ENCODE measurements around the gene UBASH3B.

The UBASH3B gene

DNA sequence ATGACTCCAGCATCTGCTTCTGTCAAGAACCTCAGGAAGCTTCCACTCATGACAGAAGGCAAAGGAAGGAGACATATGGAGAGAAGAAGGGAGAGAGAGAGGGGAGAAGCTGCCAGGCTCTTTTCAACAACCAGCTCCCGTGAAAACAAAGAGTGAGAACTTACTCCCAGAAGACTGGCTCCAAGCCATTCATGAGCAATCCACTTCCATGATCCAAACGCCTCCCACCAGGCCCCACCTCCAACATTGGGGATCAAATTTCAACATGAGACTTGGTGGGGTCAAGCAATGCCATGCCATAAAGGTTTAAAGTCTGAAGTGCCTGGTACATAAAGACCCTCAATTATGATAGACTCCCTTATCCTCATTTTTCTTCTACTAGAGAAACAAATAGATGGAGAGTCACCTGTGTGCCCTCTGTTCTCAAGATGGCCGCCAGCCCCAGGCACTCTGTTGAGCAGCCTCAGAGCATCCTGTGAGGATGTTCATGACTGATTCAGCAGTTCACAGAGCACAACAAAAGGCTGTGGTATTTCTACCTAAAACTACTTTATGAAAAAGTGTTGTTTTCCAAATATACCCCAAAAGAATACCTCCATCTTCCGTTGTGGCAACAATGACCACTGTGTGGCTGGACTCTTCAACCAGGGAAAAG, 113.7 kb downstream of the UBASH3B start:
- no peaks in the 10 kb centered on the region for H3K36me3 ChIP-seq (ENCODE audit: control insufficient read depth, low read depth, low read length)
- no peak overlapping the region for H3K4me3 ChIP-seq (ENCODE audit: low read length)
- H3K27me3 ChIP-seq (ENCODE audit: control insufficient read depth, insufficient read depth, low read length), result no peaks in the 10 kb centered on the region
- H3K9me3 ChIP-seq (ENCODE audit: control insufficient read depth, low read depth, low read length), result no peaks in the 10 kb centered on the region
- H3K4me1 ChIP-seq (ENCODE audit: control insufficient read depth, low read depth, low read length), result no peaks in the 10 kb centered on the region
- H3K9ac ChIP-seq (ENCODE audit: low read length), result no peak overlapping the region
- no peak overlapping the region for H3K27ac ChIP-seq (ENCODE audit: low read length)

DNA sequence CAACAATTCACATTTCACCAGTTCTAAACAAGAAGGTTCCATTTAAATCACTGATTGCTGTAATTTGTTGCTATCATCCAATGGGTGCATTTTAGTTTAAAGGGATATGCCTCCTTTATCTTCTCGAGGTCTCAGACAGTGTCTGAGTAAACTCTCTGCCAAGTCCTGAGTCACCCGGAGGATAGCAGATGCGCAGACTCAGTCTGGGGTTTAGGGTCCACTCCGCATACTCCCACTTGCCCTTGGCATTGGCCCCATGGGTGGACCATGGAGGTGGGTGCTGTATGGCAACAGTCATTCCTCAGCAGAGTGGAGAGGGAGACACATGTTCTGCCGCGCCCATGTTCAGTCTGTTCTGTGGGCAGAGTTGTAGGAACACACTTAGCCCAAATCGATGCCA, 117.4 kb downstream of the UBASH3B start:
- H3K4me1 ChIP-seq (ENCODE audit: control insufficient read depth, low read depth, low read length), result no peaks in the 10 kb centered on the region
- no peak overlapping the region for H3K9ac ChIP-seq (ENCODE audit: low read length)
- H3K36me3 ChIP-seq (ENCODE audit: control insufficient read depth, low read depth, low read length), result no peaks in the 10 kb centered on the region
- no peaks in the 10 kb centered on the region for H3K27me3 ChIP-seq (ENCODE audit: control insufficient read depth, insufficient read depth, low read length)
- no peak overlapping the region for H3K4me3 ChIP-seq (ENCODE audit: low read length)
- H3K27ac ChIP-seq (ENCODE audit: low read length), result no peak overlapping the region
- no peaks in the 10 kb centered on the region for H3K9me3 ChIP-seq (ENCODE audit: control insufficient read depth, low read depth, low read length)

DNA sequence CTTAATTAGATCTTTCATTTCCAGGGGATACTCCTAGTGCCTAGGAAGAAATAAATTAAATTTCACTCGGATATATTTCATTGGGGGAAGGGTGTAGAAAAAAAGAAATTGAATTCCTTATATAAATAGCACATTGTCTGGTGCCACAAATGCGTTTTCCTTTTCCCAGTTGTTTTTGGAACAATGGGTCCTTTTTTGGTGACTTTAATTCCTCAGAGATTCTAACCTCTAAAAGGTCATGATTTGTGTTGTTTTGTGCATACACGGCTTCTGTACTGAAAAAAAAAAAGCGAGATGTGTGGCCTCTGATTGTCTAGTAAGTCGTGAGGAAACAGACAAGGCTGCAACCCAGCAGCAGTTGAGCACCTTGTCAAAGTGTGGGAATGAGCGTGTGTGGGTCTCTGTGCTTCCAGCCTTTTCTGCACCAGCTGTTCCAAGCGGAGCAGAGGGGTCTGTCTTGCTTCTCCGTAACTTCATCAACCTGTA, 118.3 kb downstream of the UBASH3B start:
- no peaks in the 10 kb centered on the region for H3K36me3 ChIP-seq (ENCODE audit: control insufficient read depth, low read depth, low read length)
- H3K4me1 ChIP-seq (ENCODE audit: control insufficient read depth, low read depth, low read length), result no peaks in the 10 kb centered on the region
- H3K9ac ChIP-seq (ENCODE audit: low read length), result no peak overlapping the region

DNA sequence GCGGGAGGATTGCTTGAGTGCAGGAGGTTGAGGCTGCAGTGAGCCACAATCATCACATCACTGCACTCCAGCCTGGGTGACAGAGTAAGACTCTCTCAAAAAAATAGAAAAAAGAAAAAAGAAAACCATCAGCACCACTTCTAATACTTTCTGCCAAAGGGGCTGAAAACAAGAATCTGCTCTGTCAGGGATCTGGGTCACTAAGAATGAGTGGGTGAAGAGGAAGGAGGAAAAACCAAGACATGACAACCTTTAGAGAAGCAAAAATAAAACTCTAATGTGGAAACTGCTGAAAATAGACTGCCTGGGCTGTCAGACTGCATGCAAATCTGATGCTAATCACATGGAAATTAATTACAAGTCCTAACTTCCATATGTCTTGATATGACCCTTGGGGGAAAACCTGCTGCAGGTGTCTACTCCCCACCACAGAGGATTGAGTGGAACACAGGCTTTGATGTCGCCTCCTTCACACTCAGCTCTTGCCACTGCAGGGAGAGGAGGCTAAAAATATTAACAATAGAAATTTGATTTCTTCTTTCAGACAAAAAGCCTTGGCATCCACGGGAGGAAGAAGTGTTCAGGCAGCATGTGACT, 120.3 kb downstream of the UBASH3B start:
- no peak overlapping the region for H3K9ac ChIP-seq (ENCODE audit: low read length)
- H3K4me3 ChIP-seq (ENCODE audit: low read length), result no peak overlapping the region
- H3K9me3 ChIP-seq (ENCODE audit: control insufficient read depth, low read depth, low read length), result no peaks in the 10 kb centered on the region
- no peaks in the 10 kb centered on the region for H3K4me1 ChIP-seq (ENCODE audit: control insufficient read depth, low read depth, low read length)
- H3K36me3 ChIP-seq (ENCODE audit: control insufficient read depth, low read depth, low read length), result no peaks in the 10 kb centered on the region
- H3K27me3 ChIP-seq (ENCODE audit: control insufficient read depth, insufficient read depth, low read length), result no peaks in the 10 kb centered on the region
- H3K27ac ChIP-seq (ENCODE audit: low read length), result no peak overlapping the region

More for the DNA sequence above, 118.3 kb downstream of the UBASH3B start:
- Histone ChIP-seq H3K9me3 (ENCODE audit: control insufficient read depth, low read depth, low read length) (no peaks in the 10 kb centered on the region), H3K27me3 (ENCODE audit: control insufficient read depth, insufficient read depth, low read length) (no peaks in the 10 kb centered on the region), H3K4me3 (ENCODE audit: low read length) (no peak overlapping the region), H3K27ac (ENCODE audit: low read length) (no peak overlapping the region)

DNA sequence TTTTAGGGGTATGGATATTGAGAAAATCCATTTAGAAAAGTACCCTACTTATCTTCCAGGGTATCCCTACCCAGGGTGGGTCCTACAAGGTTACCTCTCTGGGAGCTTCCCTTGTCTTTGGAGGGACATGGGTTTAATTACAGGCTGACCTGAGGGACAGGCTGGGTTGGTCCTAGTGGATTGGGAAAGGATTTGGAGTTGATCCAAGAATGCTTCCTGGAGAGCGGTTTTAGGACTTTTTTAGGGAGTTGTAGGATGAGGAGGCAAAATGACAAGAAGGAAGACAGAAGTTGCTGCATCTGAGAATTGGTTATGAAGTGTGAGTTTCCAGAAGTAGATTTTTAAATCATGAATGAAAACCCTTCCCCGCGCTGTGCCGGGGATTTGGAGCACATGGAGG, 121.0 kb downstream of the UBASH3B start:
- H3K27me3 ChIP-seq (ENCODE audit: control insufficient read depth, insufficient read depth, low read length), result no peaks in the 10 kb centered on the region
- H3K9ac ChIP-seq (ENCODE audit: low read length), result no peak overlapping the region
- H3K4me1 ChIP-seq (ENCODE audit: control insufficient read depth, low read depth, low read length), result no peaks in the 10 kb centered on the region
- no peak overlapping the region for H3K27ac ChIP-seq (ENCODE audit: low read length)
- H3K36me3 ChIP-seq (ENCODE audit: control insufficient read depth, low read depth, low read length), result no peaks in the 10 kb centered on the region
- no peak overlapping the region for H3K4me3 ChIP-seq (ENCODE audit: low read length)
- no peaks in the 10 kb centered on the region for H3K9me3 ChIP-seq (ENCODE audit: control insufficient read depth, low read depth, low read length)

DNA sequence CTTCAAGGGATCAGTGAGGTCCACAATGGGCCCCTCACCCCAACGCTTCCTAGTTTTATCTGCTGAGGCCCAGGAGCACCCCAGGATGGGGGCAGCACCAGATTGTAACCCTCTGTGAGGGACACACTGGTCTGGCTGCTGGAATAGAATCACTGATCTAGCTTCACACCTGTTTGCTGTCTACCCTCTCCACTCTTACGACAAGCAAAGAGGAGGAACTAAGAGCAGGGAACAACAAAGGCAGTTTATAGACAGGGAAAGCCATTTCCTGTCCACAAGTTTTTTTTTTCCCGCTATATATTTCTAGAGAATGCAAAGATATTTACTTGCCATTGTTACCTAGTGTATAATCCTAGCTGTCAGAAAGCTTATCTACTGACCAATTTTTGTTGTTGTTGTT, 121.8 kb downstream of the UBASH3B start:
- Histone ChIP-seq H3K9me3 (ENCODE audit: control insufficient read depth, low read depth, low read length) (no peaks in the 10 kb centered on the region), H3K4me1 (ENCODE audit: control insufficient read depth, low read depth, low read length) (no peaks in the 10 kb centered on the region), H3K4me3 (ENCODE audit: low read length) (no peak overlapping the region), H3K36me3 (ENCODE audit: control insufficient read depth, low read depth, low read length) (no peaks in the 10 kb centered on the region), H3K27me3 (ENCODE audit: control insufficient read depth, insufficient read depth, low read length) (no peaks in the 10 kb centered on the region), H3K27ac (ENCODE audit: low read length) (no peak overlapping the region), H3K9ac (ENCODE audit: low read length) (no peak overlapping the region)

DNA sequence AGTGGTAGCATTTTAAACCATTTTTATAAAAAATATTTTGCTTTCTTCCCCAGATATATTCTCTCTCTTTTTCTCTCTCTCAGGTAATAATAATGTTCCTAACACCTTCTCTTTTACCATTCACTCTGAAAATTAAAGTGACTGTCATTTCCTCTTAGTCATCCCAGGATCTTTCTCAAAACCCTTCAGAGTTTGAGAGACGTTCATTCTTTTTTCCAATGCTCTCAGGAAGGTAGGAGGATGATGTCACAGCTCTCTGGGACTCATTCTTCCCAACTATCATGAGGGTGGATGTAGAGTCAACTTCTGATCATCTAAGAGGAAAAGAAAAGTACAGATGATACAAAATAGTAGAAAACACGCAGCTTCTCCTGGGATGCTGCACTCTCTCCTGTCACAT, 122.6 kb downstream of the UBASH3B start:
- no peaks in the 10 kb centered on the region for H3K4me1 ChIP-seq (ENCODE audit: control insufficient read depth, low read depth, low read length)
- H3K36me3 ChIP-seq (ENCODE audit: control insufficient read depth, low read depth, low read length), result no peaks in the 10 kb centered on the region
- H3K4me3 ChIP-seq (ENCODE audit: low read length), result no peak overlapping the region
- no peaks in the 10 kb centered on the region for H3K9me3 ChIP-seq (ENCODE audit: control insufficient read depth, low read depth, low read length)
- no peaks in the 10 kb centered on the region for H3K27me3 ChIP-seq (ENCODE audit: control insufficient read depth, insufficient read depth, low read length)
- H3K9ac ChIP-seq (ENCODE audit: low read length), result no peak overlapping the region
- H3K27ac ChIP-seq (ENCODE audit: low read length), result no peak overlapping the region

DNA sequence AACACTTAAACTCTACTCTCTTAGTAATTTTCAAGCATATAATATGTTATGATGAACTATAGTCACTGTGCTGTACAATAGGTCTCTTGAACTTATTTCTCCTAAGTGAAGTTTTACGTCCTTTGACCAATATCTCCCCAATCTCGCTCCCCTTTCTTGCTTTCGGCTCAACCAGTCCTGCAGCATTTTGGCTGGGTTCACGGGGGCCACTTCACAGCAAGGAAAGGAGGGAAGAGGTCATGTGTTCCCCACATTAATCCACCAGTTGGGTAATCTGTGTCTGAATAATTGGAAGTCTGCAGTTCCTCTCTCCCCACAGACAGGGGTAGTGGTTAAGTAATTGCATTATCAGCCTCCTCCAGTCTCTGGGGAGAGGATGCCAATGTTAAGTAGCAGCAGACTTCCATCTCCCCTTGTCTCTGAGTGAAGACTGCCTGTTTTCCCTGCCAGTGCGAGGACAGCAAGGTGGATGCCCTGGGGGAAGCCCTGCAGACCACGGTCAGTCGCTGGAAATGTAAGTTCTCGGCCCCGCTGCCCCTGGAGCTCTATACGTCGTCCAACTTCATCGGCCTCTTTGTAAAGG, 123.6 kb downstream of the UBASH3B start:
- H3K36me3 ChIP-seq (ENCODE audit: control insufficient read depth, low read depth, low read length), result no peaks in the 10 kb centered on the region
- H3K9me3 ChIP-seq (ENCODE audit: control insufficient read depth, low read depth, low read length), result no peaks in the 10 kb centered on the region
- no peaks in the 10 kb centered on the region for H3K4me1 ChIP-seq (ENCODE audit: control insufficient read depth, low read depth, low read length)
- H3K4me3 ChIP-seq (ENCODE audit: low read length), result no peak overlapping the region
- no peak overlapping the region for H3K9ac ChIP-seq (ENCODE audit: low read length)
- no peaks in the 10 kb centered on the region for H3K27me3 ChIP-seq (ENCODE audit: control insufficient read depth, insufficient read depth, low read length)
- no peak overlapping the region for H3K27ac ChIP-seq (ENCODE audit: low read length)

DNA sequence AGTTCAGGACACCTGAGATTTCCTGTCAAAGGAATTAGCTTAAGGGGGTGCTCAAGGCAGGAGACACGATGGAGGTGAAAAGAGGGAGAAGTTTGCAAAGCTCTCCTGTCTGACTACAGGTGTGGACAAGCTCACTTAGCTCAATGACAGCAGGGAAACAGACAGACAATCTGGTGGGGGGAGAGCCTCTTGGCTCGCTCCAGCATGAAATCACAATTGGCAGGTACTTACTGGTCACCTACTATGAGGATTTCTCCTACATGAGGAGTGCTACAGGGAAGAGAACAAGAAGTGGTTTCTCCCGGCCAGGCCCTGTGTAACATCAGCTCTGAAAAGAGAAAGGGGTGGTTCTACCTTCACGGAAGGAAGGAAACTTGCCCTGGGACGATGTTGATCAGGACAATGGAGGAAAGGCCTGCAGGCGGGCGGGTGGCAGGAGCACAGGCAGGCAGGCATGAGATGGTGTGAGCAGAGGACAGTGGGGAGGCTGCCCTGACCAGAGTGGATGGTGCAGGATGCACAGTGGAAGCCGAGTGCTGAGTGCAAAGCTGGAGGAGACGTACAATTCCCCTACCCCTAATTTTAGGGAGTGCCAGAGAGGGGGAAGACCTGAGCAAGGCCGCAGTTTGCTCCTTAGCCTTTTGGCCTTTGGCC, 124.9 kb downstream of the UBASH3B start:
- no peaks in the 10 kb centered on the region for H3K36me3 ChIP-seq (ENCODE audit: control insufficient read depth, low read depth, low read length)
- H3K27me3 ChIP-seq (ENCODE audit: control insufficient read depth, insufficient read depth, low read length), result no peaks in the 10 kb centered on the region
- no peak overlapping the region for H3K27ac ChIP-seq (ENCODE audit: low read length)
- H3K9ac ChIP-seq (ENCODE audit: low read length), result no peak overlapping the region
- no peak overlapping the region for H3K4me3 ChIP-seq (ENCODE audit: low read length)
- H3K9me3 ChIP-seq (ENCODE audit: control insufficient read depth, low read depth, low read length), result no peaks in the 10 kb centered on the region
- H3K4me1 ChIP-seq (ENCODE audit: control insufficient read depth, low read depth, low read length), result no peaks in the 10 kb centered on the region

DNA sequence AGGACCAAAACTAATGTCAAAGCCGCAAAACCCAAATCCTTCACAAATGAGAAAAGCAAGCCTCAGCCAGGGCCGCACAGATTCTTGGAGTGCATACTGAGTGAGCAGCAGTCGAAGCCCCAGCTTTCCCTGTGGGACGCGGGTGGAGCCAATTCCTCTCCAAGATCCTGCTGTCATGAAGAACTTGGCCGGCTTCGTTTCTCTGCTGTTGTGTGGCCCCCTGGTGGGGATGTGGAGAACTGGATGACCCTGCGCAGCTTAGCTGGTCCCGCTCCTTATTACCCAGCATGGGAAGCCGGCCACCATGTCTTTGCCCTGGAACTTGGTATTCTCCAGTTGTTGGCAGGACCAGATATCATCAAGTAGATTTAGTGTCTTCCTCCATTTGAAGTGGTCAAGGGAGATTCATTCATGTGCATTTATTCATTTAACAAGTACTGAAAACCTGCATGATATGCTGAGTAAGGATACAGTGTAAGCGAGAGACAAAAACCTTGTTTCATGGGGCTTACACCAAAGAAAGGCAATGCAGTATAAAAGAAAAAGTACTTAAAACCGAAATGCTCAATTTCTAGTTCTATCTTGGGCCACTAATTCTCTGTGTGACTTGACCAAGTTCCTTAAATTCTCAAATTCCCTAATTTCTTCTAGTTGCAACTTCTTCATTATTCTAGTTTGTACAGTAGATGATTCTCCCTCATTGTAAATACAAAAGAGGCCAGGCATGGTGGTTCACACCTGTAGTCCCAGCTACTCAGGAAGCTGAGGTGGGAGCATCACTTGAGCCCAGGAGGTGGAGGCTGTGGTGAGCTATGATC, 126.1 kb downstream of the UBASH3B start:
- H3K9me3 ChIP-seq (ENCODE audit: control insufficient read depth, low read depth, low read length), result no peaks in the 10 kb centered on the region
- no peak overlapping the region for H3K4me3 ChIP-seq (ENCODE audit: low read length)
- H3K4me1 ChIP-seq (ENCODE audit: control insufficient read depth, low read depth, low read length), result no peaks in the 10 kb centered on the region
- no peak overlapping the region for H3K27ac ChIP-seq (ENCODE audit: low read length)
- no peaks in the 10 kb centered on the region for H3K27me3 ChIP-seq (ENCODE audit: control insufficient read depth, insufficient read depth, low read length)
- no peaks in the 10 kb centered on the region for H3K36me3 ChIP-seq (ENCODE audit: control insufficient read depth, low read depth, low read length)
- H3K9ac ChIP-seq (ENCODE audit: low read length), result no peak overlapping the region

DNA sequence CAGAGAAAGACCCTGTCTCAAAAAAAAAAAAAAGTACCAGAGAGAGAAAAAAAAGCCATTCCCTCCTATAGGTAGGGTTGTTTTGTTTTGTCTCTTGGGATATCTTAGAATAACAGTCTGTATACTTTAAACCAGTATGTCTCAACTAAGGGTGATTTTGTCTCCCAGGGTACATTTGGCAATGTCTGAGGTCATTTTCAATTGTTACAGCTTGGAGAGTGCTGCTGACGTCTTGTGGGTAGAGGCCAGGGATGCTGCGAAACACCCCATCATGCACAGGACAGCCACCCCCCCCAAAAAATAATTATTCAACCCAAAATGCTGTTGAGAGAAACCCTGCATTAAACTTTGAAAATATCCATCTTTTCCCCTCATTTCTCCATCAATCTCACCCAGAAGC, 126.7 kb downstream of the UBASH3B start:
- H3K36me3 ChIP-seq (ENCODE audit: control insufficient read depth, low read depth, low read length), result no peaks in the 10 kb centered on the region
- H3K27ac ChIP-seq (ENCODE audit: low read length), result no peak overlapping the region
- no peak overlapping the region for H3K4me3 ChIP-seq (ENCODE audit: low read length)
- H3K4me1 ChIP-seq (ENCODE audit: control insufficient read depth, low read depth, low read length), result no peaks in the 10 kb centered on the region
- H3K27me3 ChIP-seq (ENCODE audit: control insufficient read depth, insufficient read depth, low read length), result no peaks in the 10 kb centered on the region
- H3K9me3 ChIP-seq (ENCODE audit: control insufficient read depth, low read depth, low read length), result no peaks in the 10 kb centered on the region
- no peak overlapping the region for H3K9ac ChIP-seq (ENCODE audit: low read length)

Measured in iPS-18a (cell line).